OCI-LY1 (cell line): Measurements from ENCODE around the gene AIF1L.

Source experiments
- EZH2 ChIP-seq: fragments of 200-600 bp; sonication (generic), shearing (Covaris generic); IDR thresholded peaks from 2 replicates; pipeline ENCODE4 v1.8.0; 2017; ENCODE audit warnings: borderline replicate concordance, mixed run types, mild to moderate bottlenecking, antibody characterized with exemption, low read length, moderate library complexity, mixed read lengths
- TF ChIP-seq, protein P1 (sequence below): fragments of 200-600 bp; sonication (generic), shearing (Covaris generic); IDR thresholded peaks from 2 replicates; pipeline ENCODE4 v1.5.1; 2017; ENCODE audit warnings: mild to moderate bottlenecking, antibody characterized with exemption, low read length, moderate library complexity, mixed read lengths

DNA sequence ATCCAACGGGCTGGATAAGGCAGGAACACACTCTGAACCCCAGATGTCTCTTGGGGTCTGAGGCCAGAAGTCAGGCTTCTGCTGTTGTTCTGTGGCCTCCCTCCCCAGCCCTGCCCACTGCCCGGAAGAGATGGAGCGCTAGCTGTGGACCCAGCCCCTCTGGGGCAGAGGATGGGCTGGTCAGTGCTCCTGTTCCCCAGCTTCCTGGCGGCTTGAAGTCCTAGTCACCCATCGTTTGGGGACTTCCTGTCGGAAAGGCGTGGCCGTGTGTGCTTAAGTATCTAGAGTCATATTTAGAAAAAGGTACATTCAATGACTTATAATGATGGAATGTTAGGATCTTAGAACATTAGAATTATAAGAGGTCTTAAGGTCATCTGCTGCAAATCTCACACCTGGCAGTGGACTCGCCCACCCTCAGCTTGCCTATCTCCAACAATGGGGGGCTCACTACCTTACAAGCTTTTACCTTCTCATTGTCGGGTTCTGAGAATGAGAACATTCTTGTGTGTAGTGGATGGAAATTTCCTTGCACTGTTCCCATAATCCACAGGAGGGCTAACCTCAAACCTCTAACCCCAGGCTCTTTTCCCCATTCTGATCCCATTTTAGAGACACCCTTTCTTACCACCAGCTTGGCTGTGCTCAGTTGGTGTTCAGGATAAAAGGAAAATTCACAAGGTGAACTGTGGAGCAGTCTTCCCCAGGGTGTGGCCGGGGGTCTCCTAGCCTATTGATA is 13.4 kb upstream of the AIF1L start:
- TF ChIP-seq, protein P1, sequence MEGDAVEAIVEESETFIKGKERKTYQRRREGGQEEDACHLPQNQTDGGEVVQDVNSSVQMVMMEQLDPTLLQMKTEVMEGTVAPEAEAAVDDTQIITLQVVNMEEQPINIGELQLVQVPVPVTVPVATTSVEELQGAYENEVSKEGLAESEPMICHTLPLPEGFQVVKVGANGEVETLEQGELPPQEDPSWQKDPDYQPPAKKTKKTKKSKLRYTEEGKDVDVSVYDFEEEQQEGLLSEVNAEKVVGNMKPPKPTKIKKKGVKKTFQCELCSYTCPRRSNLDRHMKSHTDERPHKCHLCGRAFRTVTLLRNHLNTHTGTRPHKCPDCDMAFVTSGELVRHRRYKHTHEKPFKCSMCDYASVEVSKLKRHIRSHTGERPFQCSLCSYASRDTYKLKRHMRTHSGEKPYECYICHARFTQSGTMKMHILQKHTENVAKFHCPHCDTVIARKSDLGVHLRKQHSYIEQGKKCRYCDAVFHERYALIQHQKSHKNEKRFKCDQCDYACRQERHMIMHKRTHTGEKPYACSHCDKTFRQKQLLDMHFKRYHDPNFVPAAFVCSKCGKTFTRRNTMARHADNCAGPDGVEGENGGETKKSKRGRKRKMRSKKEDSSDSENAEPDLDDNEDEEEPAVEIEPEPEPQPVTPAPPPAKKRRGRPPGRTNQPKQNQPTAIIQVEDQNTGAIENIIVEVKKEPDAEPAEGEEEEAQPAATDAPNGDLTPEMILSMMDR = no peak
- TF ChIP-seq EZH2 = no peak
